ENCODE results near the gene AGPAT3. TPM values are rescaled to one million over a fixed set of nuclear protein-coding genes. Genes with fewer than 3 reads are reported as not detected.

Gene AGPAT3
- polyA plus RNA-seq, 4 donors: 52.1 to 73.5 (median 61.4) TPM

Other genes with a start within 250 kb of the AGPAT3 start
- gene HSF2BP, start 205.7 kb upstream of the AGPAT3 start, polyA plus RNA-seq (ENCODE audit: insufficient read length in 4 of 4): 1 to 10 TPM; 1.7 to 2.0 (median 2.0) TPM
- 10 to 100 TPM; 28.0 to 32.7 (median 30.0) TPM for gene RRP1B, start 205.7 kb upstream of the AGPAT3 start, polyA plus RNA-seq (ENCODE audit: insufficient read length in 4 of 4)
- 10 to 100 TPM; 66.1 to 95.8 (median 78.7) TPM for gene PDXK, start 146.1 kb upstream of the AGPAT3 start, polyA plus RNA-seq (ENCODE audit: insufficient read length in 4 of 4)
- gene CSTB, start 88.9 kb upstream of the AGPAT3 start, polyA plus RNA-seq (ENCODE audit: insufficient read length in 4 of 4): 10 to 100 TPM; 40.5 to 64.9 (median 46.9) TPM
- gene RRP1, start 75.6 kb upstream of the AGPAT3 start, polyA plus RNA-seq (ENCODE audit: insufficient read length in 4 of 4): 10 to 100 TPM; 27.1 to 34.6 (median 33.7) TPM
- 10 to 100 TPM; 29.7 to 48.8 (median 39.9) TPM for gene TRAPPC10, start 147.1 kb downstream of the AGPAT3 start, polyA plus RNA-seq (ENCODE audit: insufficient read length in 4 of 4)
- gene PWP2, start 242.2 kb downstream of the AGPAT3 start, polyA plus RNA-seq (ENCODE audit: insufficient read length in 4 of 4): 10 to 100 TPM in 1 of 4 donors, 1 to 10 TPM in 3; 4.1 to 10.1 (median 5.9) TPM

All from left renal cortex interstitium (tissue), 4 donors.